ENCODE data around the gene ZRANB3.
"Not testable (repeated sequence)": the region's sequence is repeated elsewhere in the genome, so short reads cannot be mapped to it uniquely, and the experiment has no call there.

Gene ZRANB3

DNA sequence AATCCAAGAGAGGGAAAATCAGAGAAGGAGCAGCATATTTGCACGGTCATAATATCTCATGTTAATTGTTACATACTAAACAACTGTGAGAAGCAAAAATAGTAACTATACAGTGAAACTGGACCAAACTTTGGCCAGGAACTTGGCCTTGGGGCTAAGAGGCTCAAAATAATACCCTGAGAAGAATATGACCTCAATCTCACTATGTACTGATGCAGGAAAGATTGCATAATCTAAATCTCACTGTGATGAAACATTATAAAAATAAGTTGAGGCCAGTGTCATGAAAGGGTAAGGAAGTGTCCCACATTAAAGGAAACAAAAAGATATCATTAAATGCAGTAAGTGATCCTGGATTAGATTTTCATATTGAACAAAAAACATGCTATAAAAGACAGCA is 36.5 kb downstream of the ZRANB3 start:
- Histone ChIP-seq H3K4me3 (ENCODE audit: low read depth, low read length) (no peak overlapping the region; the same call in 1 of the 2 replicates), H3K36me3 (ENCODE audit: insufficient read depth, low read length) (peaks cover 10% of the 10 kb centered on the region), H3K27me3 (ENCODE audit: insufficient read depth, low read length) (no peaks in the 10 kb centered on the region), H3K4me1 (ENCODE audit: control insufficient read depth, insufficient read depth, low read length, unreplicated experiment) (peaks cover 9% of the 10 kb centered on the region), H2AFZ (ENCODE audit: low read length, unreplicated experiment) (no peak overlapping the region), H3K79me2 (ENCODE audit: control insufficient read depth, insufficient read depth, low read length, unreplicated experiment) (peaks cover 5% of the 10 kb centered on the region), H3K27ac (ENCODE audit: low read depth, low read length) (peak overlapping the region; percentile 85)

DNA sequence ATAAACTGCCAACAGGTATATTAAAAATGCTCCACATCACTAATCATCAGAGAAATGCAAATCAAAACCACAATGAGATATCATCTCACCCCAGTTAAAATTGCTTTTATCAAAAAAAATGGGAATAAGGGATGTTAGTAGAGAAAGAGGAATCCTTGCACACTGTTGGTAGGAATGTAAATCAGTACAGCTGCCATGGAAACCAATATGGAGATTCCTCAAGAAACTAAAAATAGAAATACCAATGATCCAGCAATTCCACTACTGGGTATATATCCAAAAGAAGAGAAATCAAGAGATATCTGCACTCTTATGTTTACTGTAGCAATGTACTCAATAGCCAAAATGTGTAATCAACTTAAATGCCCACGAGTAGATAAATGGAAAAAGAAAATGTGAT is 40.6 kb downstream of the ZRANB3 start:
- Histone ChIP-seq H3K4me3 (ENCODE audit: low read depth, low read length) (no peak overlapping the region), H3K4me1 (ENCODE audit: control insufficient read depth, insufficient read depth, low read length, unreplicated experiment) (peaks cover 9% of the 10 kb centered on the region), H3K27me3 (ENCODE audit: insufficient read depth, low read length) (no peaks in the 10 kb centered on the region), H3K27ac (ENCODE audit: low read depth, low read length) (no peak overlapping the region), H2AFZ (ENCODE audit: low read length, unreplicated experiment) (no peak overlapping the region), H3K36me3 (ENCODE audit: insufficient read depth, low read length) (peaks cover 18% of the 10 kb centered on the region), H3K79me2 (ENCODE audit: control insufficient read depth, insufficient read depth, low read length, unreplicated experiment) (peaks cover 5% of the 10 kb centered on the region)

DNA sequence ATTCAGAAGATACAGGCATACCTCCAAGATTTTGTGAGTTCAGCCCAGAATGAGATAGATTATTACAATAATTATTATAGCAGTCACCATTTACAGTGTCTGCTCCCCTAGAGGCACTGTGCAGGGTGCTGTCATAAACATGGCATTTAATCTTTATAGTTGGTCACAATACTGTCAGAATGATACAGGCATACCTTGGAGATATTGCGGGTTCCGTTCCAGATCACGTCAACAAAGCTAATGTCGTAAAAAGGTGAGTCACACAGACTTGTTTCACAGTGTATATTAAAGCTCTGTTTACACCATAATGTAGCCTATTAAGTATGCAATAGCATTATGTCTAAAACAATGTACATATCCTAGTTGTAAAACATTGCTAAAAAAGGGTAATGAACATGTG is 45.6 kb downstream of the ZRANB3 start:
- no peak overlapping the region for H3K4me3 ChIP-seq (ENCODE audit: low read depth, low read length)

DNA sequence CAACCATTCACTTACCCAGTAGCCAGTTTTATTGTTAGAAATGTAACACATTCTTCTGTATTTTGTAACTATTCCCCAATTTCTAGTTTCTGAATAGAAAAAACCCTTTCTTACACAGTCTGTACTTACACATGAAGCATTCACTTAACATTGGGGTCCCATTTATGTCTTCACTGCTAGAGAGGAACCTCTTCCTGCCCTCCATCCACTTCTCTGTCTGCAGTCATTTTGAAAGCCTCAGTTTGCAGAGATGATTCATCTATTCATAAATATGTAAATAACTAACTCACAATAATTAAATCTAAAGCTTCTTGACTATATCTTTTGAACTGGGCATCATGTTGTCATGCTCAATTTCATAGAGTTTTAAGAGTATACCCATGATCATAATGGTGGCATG is 55.9 kb downstream of the ZRANB3 start:
- no peak overlapping the region for H3K27ac ChIP-seq (ENCODE audit: low read depth, low read length)

More for the DNA sequence above, 45.6 kb downstream of the ZRANB3 start:
- Histone ChIP-seq H3K4me1 (ENCODE audit: control insufficient read depth, insufficient read depth, low read length, unreplicated experiment) (no peaks in the 10 kb centered on the region), H3K79me2 (ENCODE audit: control insufficient read depth, insufficient read depth, low read length, unreplicated experiment) (no peaks in the 10 kb centered on the region), H3K27ac (ENCODE audit: low read depth, low read length) (no peak overlapping the region), H2AFZ (ENCODE audit: low read length, unreplicated experiment) (no peak overlapping the region), H3K36me3 (ENCODE audit: insufficient read depth, low read length) (peaks cover 25% of the 10 kb centered on the region), H3K27me3 (ENCODE audit: insufficient read depth, low read length) (no peaks in the 10 kb centered on the region)

DNA sequence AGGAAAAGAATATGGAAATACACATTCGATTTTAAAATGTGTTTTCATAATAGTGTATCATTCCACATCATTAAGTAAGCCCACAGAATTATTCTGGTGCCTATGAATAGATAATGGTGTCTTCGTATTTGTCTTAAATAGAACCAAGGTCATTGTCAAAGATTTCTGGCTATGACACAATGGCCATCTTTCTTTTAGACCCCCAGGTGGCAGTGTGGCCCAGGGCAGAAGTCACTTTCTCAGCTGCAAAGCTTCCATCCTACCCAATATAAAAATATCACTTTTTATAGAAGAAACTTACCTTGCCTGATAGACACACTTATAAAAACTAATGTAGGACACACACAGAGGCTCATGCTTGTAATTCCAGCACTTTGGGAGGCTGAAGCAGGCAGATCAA is 57.5 kb downstream of the ZRANB3 start:
- H3K4me1 ChIP-seq (ENCODE audit: control insufficient read depth, insufficient read depth, low read length, unreplicated experiment): no peaks in the 10 kb centered on the region
- no peak overlapping the region for H3K27ac ChIP-seq (ENCODE audit: low read depth, low read length)
- no peaks in the 10 kb centered on the region for H3K36me3 ChIP-seq (ENCODE audit: insufficient read depth, low read length)
- H2AFZ ChIP-seq (ENCODE audit: low read length, unreplicated experiment): no peak overlapping the region
- no peaks in the 10 kb centered on the region for H3K27me3 ChIP-seq (ENCODE audit: insufficient read depth, low read length)
- H3K4me3 ChIP-seq (ENCODE audit: low read depth, low read length): no peak overlapping the region
- H3K79me2 ChIP-seq (ENCODE audit: control insufficient read depth, insufficient read depth, low read length, unreplicated experiment): no peaks in the 10 kb centered on the region

More for the DNA sequence above, 55.9 kb downstream of the ZRANB3 start:
- Histone ChIP-seq H3K27me3 (ENCODE audit: insufficient read depth, low read length) (no peaks in the 10 kb centered on the region), H3K36me3 (ENCODE audit: insufficient read depth, low read length) (no peaks in the 10 kb centered on the region), H3K79me2 (ENCODE audit: control insufficient read depth, insufficient read depth, low read length, unreplicated experiment) (no peaks in the 10 kb centered on the region), H3K4me1 (ENCODE audit: control insufficient read depth, insufficient read depth, low read length, unreplicated experiment) (no peaks in the 10 kb centered on the region), H3K4me3 (ENCODE audit: low read depth, low read length) (no peak overlapping the region), H2AFZ (ENCODE audit: low read length, unreplicated experiment) (no peak overlapping the region)

DNA sequence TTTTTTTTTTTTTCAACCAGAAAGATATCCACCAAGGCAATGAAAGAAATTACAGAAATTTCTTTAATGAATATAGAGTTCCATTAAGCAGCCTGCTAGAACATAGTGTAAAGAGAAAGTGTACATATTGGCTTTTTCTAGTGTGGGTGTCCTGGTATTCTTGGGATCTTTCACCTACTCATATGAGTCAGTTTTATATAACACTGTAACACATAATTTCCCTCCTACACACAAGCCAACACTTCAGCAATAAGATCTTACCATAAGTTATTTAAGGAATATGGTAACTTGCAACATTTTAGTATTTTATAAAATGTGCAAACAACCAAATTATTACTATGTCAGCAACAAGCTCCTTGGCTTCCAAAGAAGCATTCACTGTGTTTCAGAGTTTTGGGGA is 59.9 kb downstream of the ZRANB3 start:
- Histone ChIP-seq H3K79me2 (ENCODE audit: control insufficient read depth, insufficient read depth, low read length, unreplicated experiment) (no peaks in the 10 kb centered on the region), H3K36me3 (ENCODE audit: insufficient read depth, low read length) (no peaks in the 10 kb centered on the region), H3K4me3 (ENCODE audit: low read depth, low read length) (no peak overlapping the region), H3K27ac (ENCODE audit: low read depth, low read length) (no peak overlapping the region), H3K4me1 (ENCODE audit: control insufficient read depth, insufficient read depth, low read length, unreplicated experiment) (no peaks in the 10 kb centered on the region), H3K27me3 (ENCODE audit: insufficient read depth, low read length) (no peaks in the 10 kb centered on the region), H2AFZ (ENCODE audit: low read length, unreplicated experiment) (no peak overlapping the region)

DNA sequence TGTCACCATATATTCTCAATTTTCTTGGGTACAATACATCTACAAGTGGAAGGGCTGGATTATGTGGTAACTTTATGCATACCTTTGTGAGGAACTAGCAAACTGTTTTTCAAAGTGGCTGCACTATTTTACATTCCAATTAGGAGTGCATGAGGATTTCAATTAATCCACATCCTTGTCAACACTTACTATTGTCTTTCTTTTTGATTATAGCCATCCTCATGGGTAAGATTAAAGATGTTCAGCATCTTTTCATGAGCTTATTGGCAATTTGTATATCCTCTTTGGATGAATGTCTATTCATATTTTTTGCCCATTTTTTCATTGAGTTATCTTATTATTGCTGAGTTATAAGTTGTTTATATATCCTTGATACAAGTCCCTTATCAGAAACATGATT is 73.7 kb downstream of the ZRANB3 start:
- no peak overlapping the region for H2AFZ ChIP-seq (ENCODE audit: low read length, unreplicated experiment)
- no peaks in the 10 kb centered on the region; the same call in 1 of the 2 replicates for H3K36me3 ChIP-seq (ENCODE audit: insufficient read depth, low read length)
- no peak overlapping the region for H3K27ac ChIP-seq (ENCODE audit: low read depth, low read length)
- H3K79me2 ChIP-seq (ENCODE audit: control insufficient read depth, insufficient read depth, low read length, unreplicated experiment): no peaks in the 10 kb centered on the region
- no peak overlapping the region for H3K4me3 ChIP-seq (ENCODE audit: low read depth, low read length)
- no peaks in the 10 kb centered on the region for H3K27me3 ChIP-seq (ENCODE audit: insufficient read depth, low read length)
- H3K4me1 ChIP-seq (ENCODE audit: control insufficient read depth, insufficient read depth, low read length, unreplicated experiment): no peaks in the 10 kb centered on the region

DNA sequence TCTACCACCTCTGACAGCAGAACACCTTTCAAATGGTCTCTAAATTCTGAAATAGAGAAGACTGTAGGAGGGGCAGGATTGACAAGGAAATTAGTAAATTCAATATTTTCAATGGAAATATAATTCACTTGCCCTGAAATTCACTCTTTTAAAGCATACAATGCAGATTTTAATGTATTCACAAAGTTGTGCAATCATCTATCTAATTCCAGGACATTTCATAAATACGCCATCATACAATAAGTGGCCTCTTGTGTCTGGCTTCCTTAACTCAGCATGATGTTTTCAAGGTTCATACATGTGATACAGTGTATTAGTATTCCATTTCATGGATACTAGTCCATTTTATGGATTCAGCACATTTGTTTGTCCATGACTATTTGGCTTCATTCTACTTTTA is 74.2 kb downstream of the ZRANB3 start:
- Histone ChIP-seq H3K4me3 (ENCODE audit: low read depth, low read length) (no peak overlapping the region), H3K36me3 (ENCODE audit: insufficient read depth, low read length) (no peaks in the 10 kb centered on the region; the same call in 1 of the 2 replicates), H2AFZ (ENCODE audit: low read length, unreplicated experiment) (no peak overlapping the region), H3K79me2 (ENCODE audit: control insufficient read depth, insufficient read depth, low read length, unreplicated experiment) (no peaks in the 10 kb centered on the region), H3K27ac (ENCODE audit: low read depth, low read length) (no peak overlapping the region), H3K27me3 (ENCODE audit: insufficient read depth, low read length) (no peaks in the 10 kb centered on the region), H3K4me1 (ENCODE audit: control insufficient read depth, insufficient read depth, low read length, unreplicated experiment) (no peaks in the 10 kb centered on the region)

DNA sequence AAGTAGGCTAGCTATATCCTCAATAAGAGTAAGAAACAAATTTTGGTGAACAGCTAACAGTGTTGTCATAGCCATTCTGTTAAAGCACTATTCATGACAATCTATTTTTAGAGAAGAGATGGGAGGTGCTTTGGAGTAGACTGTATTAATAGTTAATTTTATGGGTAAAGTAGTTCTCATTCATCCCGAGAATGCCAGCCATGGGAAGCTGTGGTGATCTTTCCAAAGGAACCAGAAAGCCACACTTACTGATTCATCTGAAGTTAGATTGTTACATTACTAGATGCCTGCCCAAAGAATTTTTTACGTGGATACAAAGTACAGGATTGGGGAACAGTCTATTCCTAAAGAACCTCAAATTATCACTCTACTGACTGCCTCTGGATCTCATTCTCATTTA is 74.6 kb downstream of the ZRANB3 start:
- no peaks in the 10 kb centered on the region for H3K4me1 ChIP-seq (ENCODE audit: control insufficient read depth, insufficient read depth, low read length, unreplicated experiment)
- H3K27me3 ChIP-seq (ENCODE audit: insufficient read depth, low read length): no peaks in the 10 kb centered on the region

DNA sequence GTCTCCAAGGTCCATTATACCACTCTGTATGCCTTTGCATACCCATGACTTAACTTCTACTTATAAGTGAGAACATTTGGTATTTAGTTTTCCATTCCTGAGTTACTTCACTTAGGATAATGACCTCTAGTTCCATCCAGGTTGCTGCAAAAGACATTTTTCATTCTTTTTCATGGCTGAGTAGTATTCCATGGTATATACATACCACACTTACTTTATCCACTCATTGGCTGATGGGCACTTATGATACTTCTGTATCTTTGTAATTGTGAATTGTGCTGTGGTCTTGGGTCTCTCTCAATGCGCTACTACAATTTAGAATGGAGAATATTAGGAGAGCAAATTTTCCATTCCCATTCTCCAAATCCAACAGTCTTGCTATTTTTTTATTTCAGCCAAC is 76.4 kb downstream of the ZRANB3 start:
- H3K27me3 ChIP-seq (ENCODE audit: insufficient read depth, low read length): no peaks in the 10 kb centered on the region
- no peaks in the 10 kb centered on the region for H3K4me1 ChIP-seq (ENCODE audit: control insufficient read depth, insufficient read depth, low read length, unreplicated experiment)
- H3K79me2 ChIP-seq (ENCODE audit: control insufficient read depth, insufficient read depth, low read length, unreplicated experiment): no peaks in the 10 kb centered on the region
- no peaks in the 10 kb centered on the region; the same call in 1 of the 2 replicates for H3K36me3 ChIP-seq (ENCODE audit: insufficient read depth, low read length)
- H3K27ac ChIP-seq (ENCODE audit: low read depth, low read length): no peak overlapping the region
- H3K4me3 ChIP-seq (ENCODE audit: low read depth, low read length): no peak overlapping the region
- no peak overlapping the region for H2AFZ ChIP-seq (ENCODE audit: low read length, unreplicated experiment)

More for the DNA sequence above, 74.6 kb downstream of the ZRANB3 start:
- H3K27ac ChIP-seq (ENCODE audit: low read depth, low read length): no peak overlapping the region
- H3K36me3 ChIP-seq (ENCODE audit: insufficient read depth, low read length): no peaks in the 10 kb centered on the region; the same call in 1 of the 2 replicates
- H3K79me2 ChIP-seq (ENCODE audit: control insufficient read depth, insufficient read depth, low read length, unreplicated experiment): no peaks in the 10 kb centered on the region
- H3K4me3 ChIP-seq (ENCODE audit: low read depth, low read length): no peak overlapping the region
- H2AFZ ChIP-seq (ENCODE audit: low read length, unreplicated experiment): no peak overlapping the region

DNA sequence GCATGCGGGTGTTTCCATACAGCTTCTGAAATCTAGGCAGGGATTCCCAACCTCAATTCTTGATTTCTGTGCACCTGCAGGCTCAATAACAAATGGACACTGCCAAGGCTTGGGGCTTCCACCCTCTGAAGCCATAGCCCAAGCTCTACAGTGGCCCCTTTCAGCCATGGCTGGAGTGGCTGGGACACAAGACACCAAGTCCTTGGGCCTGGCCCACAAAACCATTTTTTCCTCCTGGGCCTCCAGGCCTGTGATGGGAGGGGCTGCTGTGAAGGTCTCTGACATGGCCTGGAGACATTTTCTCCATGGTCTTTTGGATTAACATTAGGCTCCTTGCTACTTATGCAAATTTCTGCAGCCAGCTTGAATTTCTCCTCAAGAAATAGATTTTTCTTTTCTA is 78.0 kb downstream of the ZRANB3 start:
- not testable (repeated sequence) for H3K36me3 ChIP-seq (ENCODE audit: insufficient read depth, low read length); H3K27ac ChIP-seq (ENCODE audit: low read depth, low read length)

More for the DNA sequence above, 78.0 kb downstream of the ZRANB3 start:
- H3K79me2 ChIP-seq (ENCODE audit: control insufficient read depth, insufficient read depth, low read length, unreplicated experiment); H3K4me3 ChIP-seq (ENCODE audit: low read depth, low read length); H3K27me3 ChIP-seq (ENCODE audit: insufficient read depth, low read length); H2AFZ ChIP-seq (ENCODE audit: low read length, unreplicated experiment); H3K4me1 ChIP-seq (ENCODE audit: control insufficient read depth, insufficient read depth, low read length, unreplicated experiment): not testable (repeated sequence)
